GM12892 (cell line): ENCODE results near the gene DGKB.

Experiments
- DNase-seq: peaks from one replicate; pipeline ENCODE4 v3.0.0; 2011; ENCODE audit not compliant: insufficient read length
- FAIRE-seq: peaks from 2 replicates; lab custom pipeline; 2011; peaks lifted over from hg19 to GRCh38; lab: Jason Lieb, UNC
- POLR2A ChIP-seq: IDR thresholded peaks from 2 replicates; pipeline ENCODE4 v1.6.1; 2011; ENCODE audit warnings: low read depth, low read length, control low read depth
- POLR2AphosphoS5 ChIP-seq: IDR thresholded peaks from 2 replicates; pipeline ENCODE4 v1.6.1; 2011; ENCODE audit warnings: low read depth, low read length, control low read depth
- TAF1 ChIP-seq: IDR thresholded peaks from 2 replicates; pipeline ENCODE4 v1.6.1; 2011; ENCODE audit warnings: low read depth, mild to moderate bottlenecking, control low read depth, low read length, borderline replicate concordance

The DGKB gene

DNA sequence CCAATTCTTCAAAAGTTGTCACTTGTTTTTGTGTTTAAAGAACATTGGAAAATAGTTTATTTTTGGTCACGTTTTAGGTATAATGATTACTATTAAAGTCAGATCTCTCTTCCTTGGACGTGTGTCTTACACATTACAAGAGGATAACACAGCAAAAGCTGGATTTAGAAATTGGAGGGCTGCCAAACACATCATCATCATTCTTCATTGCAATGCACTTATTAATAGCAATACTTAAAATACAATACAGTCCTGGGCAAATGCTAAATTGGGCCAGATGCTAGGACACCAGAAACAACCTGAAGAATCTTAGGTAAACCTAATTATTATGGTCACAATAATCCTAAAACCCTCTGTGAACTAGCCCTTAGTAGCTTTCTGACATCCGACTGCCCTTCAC lies 303.6 kb downstream of the DGKB start:
- no peak for DNase-seq
- no peak for FAIRE-seq
- no peak for TF ChIP-seq POLR2A
- TF ChIP-seq POLR2AphosphoS5, result no peak
- TF ChIP-seq TAF1, result no peak

DNA sequence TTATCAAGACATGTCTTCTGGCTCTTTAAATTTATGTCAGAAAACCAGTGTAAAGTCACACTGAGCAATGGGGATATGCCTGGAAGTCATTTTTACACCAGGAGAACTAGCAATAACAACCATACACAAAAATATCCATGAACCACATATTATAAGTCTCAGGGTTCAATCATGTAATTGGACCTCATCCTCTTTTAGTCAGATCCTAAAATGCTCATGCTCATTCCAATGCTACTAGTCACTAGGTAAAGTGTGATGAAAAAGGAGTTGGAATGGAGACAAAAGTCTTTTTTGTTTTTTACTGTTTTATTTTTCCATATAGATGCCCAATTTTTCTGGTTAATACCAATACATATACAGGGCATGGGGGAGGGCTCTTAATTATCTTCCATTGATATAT lies 306.1 kb downstream of the DGKB start:
- no peak for DNase-seq
- no peak for FAIRE-seq
- TF ChIP-seq TAF1 (no peak), POLR2A (no peak), POLR2AphosphoS5 (no peak)

DNA sequence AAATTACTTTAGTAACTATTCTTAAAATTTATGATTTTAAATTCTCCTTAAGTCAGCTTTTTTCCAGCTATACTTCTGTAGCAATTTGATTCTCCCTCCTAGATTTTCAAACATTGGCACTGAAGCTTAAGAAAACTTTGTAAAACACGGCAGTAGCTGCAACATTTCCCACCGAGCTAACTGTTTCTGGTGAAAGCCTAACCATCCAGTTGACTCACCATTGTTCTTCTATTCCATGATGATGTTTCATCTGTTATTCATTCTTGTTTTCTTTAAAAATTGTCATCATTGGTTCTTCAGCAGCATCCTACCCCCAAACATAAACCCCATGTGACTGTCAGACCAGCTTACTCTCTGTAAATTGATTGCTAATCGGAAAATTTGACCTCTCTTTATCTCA lies 312.3 kb downstream of the DGKB start:
- DNase-seq (no peak), FAIRE-seq (no peak)
- TF ChIP-seq POLR2AphosphoS5, result no peak
- TF ChIP-seq POLR2A, result no peak
- TF ChIP-seq TAF1, result no peak

DNA sequence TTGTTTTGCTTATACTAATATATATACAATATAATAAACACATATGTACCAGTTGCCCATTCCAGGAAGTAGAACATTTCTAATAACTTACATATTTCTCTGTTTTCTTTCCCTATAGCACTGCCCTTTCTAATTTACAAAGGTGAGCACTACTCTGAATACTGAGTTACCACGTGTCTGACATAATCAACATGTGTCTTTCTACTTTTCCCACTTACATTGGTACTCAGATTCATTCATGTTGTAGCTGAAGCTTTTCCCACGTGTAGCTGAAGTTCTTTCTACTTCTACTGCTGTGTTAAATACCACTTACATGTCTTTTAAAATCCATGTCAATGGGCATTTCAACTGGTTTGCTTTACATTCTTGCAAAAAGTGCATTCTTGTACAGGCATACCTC lies 317.3 kb downstream of the DGKB start:
- FAIRE-seq, result no peak
- DNase-seq, result no peak
- no peak for TF ChIP-seq POLR2A
- TF ChIP-seq TAF1, result no peak
- TF ChIP-seq POLR2AphosphoS5, result no peak

DNA sequence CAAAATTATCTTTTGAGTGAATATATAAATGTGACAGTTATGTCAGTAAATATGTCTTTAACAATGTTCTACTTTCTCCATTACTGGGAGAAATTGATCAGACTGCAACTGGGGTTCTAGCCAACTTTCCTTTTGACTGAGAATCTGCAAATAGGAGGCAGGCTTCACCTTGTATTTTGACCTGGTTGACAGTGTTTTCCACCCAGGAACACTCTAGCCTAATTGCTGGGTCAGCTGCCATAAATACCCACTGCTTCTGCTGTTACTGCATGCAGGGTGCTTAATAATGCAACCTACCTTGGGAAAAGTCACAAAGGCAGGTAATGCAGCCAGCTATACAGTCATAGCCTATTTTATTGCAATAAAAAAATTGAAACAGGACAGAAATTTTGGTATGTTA lies 319.0 kb downstream of the DGKB start:
- DNase-seq, result no peak
- no peak for FAIRE-seq
- TF ChIP-seq POLR2AphosphoS5 (no peak), TAF1 (no peak), POLR2A (no peak)

DNA sequence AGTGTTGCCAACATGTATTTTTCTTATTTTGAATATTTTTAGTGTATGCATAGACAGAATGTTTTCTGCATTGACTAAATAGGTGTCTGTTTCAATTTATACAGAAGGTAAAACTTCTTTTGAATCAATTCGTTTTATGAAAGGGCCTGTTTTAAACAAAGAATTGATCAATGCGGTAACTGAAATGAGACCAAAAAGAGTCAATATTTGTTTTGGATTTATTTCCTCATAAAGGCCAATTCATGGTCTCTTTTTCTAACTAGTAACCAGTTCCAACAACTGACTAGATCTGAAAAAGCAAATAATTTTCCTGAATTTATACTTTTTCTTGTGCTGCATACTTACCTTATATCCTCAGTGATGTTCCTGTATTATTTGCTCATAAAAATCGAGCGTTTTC lies 320.5 kb downstream of the DGKB start:
- no peak for TF ChIP-seq POLR2AphosphoS5
- TF ChIP-seq POLR2A, result no peak
- no peak for TF ChIP-seq TAF1
- DNase-seq, result no peak
- no peak for FAIRE-seq

DNA sequence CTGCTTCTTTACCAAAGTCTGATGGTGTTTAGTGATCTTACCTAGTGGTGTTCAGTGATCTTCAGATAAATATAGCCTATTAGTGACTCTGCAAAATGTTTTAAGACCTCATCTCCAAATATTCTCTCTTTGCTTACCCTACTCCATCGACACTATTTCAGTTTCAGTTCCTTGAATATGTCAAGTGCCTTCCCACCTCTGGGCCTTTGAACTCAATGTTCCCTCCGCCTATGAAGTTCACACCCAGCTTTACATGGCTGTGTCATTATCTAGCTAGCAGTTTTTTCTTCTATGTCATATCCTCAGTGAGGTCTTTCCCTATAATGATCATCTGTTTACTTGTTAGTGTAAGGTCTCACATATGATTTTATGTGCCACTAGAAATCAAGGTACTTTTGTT lies 322.6 kb downstream of the DGKB start:
- FAIRE-seq (no peak), DNase-seq (no peak)
- TF ChIP-seq TAF1, result no peak
- no peak for TF ChIP-seq POLR2AphosphoS5
- TF ChIP-seq POLR2A, result no peak

DNA sequence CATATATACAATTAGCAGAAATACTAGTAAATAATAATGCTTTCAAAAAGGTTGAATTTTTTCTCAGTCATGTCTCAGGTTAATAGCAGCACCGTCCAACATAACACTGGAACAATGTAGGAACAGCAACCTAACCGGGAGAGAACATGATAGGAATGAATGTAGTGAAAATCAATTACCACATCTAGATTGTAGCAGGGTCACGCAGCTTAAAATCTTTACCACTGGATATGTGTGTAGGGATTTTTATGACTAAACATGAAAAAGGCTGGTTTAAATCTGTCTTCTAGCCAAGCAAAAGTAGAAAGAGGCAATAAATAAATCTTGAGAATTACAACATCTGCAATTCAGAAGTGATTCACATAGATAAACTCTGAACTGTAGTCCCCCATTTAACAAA lies 326.0 kb downstream of the DGKB start:
- FAIRE-seq (no peak), DNase-seq (no peak)
- TF ChIP-seq POLR2A (no peak), POLR2AphosphoS5 (no peak), TAF1 (no peak)

DNA sequence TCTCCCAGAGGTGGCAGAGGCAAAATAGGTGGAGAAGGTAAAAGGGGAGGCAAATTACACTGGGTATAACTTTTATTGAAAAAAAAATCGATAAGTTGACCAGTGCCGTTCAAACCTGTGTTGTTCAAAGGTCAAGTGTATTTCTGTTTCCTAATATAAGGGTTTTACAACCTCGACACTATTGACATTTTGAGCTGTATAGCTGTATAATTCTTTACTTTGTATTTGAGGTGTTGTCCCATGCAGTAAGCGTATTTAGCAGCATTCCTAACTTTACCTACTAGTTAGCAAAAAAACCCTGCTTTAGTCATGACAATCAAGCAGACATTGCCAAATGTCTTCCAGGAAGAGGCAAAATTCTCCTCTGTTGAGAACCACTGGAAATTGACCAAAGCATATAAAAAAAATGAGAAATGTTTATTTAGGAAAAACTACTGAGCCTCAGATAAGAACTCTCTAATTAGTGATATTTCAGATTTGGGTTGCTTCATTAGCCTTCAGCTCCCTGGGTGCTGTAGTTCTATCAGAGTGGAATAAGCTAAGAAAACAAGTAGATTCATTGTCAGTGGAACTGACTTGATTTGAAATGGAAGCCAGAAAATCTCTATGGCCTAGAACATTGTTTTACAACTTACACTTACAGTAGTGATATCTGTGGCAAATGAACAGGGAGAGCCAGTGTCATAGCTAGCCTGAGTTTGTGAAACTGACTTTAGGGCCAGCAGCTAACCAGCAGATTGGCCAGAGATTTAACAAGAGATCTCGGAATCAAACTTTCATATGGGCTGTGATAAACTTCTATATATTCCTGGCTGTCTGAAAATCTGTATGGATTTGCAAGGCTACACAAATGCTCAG lies 331.6 kb downstream of the DGKB start:
- no peak for TF ChIP-seq TAF1
- TF ChIP-seq POLR2AphosphoS5, result no peak
- TF ChIP-seq POLR2A, result no peak
- DNase-seq (no peak), FAIRE-seq (no peak)

DNA sequence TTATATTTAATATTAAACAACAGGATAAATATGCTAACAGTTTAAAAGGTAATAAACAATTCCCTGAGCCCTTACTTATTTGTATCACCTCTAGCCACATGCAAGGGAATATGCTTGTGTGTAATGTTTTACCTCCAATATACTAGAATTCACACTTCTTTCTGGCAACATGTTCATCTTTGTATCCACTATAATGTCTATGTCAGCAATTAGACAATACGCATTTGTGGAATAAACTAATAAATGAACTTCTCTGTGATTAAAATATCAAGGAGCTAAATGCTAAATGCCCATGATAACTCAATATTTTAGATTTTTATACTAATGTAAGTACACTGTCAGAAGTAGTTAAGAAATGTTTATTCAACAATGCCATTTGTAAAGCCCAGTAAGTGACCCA lies 350.5 kb downstream of the DGKB start:
- DNase-seq (no peak), FAIRE-seq (no peak)

DNA sequence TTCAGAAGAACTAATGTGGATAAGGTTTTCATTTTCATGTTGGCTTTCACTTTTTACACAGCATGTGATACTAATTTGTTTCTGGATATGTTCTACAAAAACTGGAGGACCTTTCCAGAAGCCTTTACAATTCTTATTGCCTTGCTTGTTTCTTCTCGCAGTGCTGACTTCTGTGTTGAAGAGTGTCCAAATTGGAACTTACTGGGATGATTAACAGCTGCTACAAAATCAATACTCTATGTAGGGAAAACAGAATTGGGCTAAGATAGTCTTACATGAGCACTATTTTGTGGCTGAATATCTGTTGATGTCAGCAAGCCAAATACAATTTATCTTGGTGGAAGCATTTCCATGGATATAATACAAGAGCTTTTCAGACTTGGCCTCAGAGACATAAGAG lies 351.2 kb downstream of the DGKB start:
- TF ChIP-seq TAF1, result no peak
- no peak for TF ChIP-seq POLR2A
- TF ChIP-seq POLR2AphosphoS5, result no peak
- DNase-seq (no peak), FAIRE-seq (no peak)

More for the DNA sequence above, 350.5 kb downstream of the DGKB start:
- TF ChIP-seq POLR2A, result no peak
- no peak for TF ChIP-seq POLR2AphosphoS5
- no peak for TF ChIP-seq TAF1

DNA sequence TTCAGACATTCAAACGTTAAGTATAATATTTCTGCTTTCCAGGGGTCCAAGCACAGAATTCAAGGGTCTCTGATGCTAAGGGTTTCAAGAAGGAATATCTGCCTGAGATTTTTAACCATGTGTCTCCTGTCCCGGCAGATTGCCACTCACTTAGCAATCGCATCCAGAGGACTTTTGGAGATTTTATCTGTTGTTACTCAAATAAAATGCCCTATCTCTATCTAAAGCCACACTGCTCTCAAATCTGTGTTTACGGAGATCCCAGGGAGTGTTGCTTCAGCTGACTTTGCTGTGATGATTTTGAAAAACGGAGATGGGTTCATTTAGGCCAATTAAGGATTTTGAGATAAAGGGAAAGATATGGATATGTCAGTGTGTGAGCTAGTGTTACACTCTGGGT lies 359.9 kb downstream of the DGKB start:
- no peak for FAIRE-seq
- no peak for TF ChIP-seq POLR2AphosphoS5
- no peak for TF ChIP-seq TAF1
- no peak for TF ChIP-seq POLR2A
- no peak for DNase-seq
